UCSD-AML1 (cell line): Measurements from ENCODE around the gene L3MBTL4.

ENCODE experiments used
- DNase-seq: peaks from one replicate; lab custom pipeline; 2025; ENCODE audit not compliant: unreplicated experiment; lab: John Stamatoyannopoulos, UW

L3MBTL4 gene

DNA sequence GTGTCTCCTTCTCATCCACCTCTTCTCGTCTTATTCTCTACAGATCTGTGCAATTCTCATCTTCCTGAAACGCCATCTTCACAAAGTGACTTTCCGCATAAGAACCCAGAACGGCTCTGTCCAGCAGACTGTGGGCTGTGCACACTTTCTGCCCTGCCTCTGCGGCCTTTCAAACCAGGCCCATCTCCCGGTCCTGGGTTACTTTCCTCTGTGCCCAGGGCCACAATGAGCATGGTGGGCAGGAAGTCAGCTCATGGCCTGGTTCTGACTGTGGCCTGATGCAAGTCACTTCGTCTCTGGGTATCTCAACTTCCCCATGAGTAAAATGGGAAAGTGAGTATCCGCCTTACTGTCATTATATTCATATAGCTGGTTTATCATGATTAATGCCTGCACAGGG is 447.7 kb downstream of the L3MBTL4 start:
- no peak for DNase-seq

DNA sequence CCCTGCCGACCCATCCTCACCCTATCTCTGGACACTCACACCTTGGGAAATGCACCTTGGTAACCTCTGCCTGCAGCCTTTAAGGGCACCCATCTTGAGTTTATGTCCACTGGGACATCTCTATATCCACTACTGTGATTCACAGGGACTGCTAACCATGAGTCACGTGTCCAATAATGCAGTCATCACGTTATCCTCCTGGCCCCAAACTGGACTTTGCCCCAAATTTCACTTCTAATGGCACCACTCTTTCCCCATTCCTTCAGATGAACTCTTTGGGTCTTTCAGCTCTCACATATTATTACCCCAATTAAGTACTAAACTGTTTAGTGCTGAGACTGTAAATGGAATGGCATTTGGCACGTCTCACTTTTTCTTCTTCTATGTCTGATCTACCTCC is 448.2 kb downstream of the L3MBTL4 start:
- no peak for DNase-seq

DNA sequence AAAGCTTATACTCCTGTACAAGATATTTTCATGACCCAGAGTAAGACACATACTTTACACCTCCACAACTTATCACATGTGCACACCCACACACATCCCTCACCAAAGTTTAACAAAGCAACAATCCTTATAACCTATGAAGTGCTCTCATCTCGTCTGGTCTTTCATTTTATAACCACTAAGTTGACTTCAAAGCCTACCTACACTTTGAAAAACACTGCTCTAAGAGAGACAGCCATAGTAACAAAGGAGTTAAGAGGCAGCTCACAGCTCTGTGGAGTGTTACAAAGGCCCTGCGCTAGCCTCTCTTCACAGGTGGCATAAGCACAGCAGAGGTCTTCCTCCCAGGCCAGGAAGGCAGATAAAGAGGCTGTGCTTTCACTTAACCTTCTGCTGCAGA is 449.7 kb downstream of the L3MBTL4 start:
- DNase-seq: no peak

DNA sequence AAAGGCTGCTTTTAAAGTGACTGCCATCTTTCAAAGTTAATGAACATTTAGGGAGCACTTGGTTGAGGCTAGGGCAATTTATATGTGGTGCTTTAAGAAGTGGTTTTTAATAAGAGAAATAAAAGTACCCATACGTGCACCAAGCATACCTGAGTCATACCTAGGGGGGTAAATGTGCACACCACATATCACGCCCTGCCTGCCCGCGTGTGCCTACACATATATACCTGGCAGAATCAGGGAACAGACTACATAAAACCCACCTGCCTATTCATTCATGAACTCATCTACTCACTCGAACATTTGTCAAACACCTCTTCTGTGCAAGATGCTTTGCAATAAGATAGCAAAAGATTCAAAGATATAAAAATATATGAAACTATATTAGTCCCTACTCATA is 450.1 kb downstream of the L3MBTL4 start:
- DNase-seq: no peak

DNA sequence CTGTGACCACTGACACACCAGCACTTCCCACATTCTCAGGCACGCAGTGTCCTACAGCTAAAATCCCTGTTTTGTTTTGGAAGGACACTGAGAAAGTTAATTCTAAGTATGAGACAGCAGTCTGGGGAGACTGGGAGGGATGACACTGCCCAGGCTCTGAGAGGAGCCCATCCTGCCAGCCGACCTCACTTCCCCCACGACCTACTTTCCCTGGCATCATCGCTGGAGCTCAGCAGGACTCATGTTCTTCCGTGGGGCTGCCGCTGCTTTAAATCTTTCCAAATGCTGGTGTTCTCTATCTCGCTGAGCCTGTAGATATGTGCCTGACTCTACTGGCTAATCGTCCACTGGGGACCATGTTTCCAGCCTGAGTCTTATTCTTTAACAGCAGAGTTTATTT is 450.6 kb downstream of the L3MBTL4 start:
- DNase-seq: no peak

DNA sequence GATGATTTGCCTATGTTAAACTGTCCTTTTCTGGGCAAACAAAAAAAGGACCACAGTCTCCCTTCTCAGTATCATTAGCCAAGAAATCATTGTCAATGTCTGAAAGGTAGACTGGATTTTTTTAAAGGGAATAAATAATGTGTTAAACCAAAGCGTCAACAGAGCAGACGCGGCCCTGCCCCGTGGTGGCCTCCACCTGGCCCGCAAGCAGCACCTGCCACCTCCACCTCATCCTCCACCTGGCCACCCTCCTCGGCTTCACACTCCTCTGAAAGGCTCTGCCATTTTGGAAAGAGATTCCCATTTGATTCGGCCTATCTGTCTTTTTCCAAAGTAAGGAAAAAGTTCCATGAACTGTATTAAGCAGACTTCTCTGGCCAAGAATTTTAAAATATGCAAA is 451.4 kb downstream of the L3MBTL4 start:
- no peak for DNase-seq

DNA sequence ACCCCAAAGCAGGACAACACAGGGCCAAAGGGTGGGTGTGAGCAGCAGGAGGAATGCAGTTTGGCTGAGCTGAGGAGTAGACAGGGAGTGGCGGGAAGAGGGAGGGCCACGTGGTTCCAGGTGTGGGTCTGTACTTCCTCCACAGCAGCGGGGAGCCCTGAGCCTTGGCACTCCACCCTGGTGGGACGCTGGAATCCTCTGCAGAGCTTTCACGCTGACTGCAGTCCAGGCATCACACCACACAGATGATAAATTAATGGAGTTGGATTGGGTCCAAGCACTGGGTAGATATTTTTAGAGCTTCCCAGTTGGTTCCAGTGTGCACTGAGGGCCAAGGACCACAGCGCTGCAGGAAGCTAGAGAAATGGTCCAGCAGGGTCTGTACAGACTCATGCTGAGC is 452.3 kb downstream of the L3MBTL4 start:
- DNase-seq: no peak

DNA sequence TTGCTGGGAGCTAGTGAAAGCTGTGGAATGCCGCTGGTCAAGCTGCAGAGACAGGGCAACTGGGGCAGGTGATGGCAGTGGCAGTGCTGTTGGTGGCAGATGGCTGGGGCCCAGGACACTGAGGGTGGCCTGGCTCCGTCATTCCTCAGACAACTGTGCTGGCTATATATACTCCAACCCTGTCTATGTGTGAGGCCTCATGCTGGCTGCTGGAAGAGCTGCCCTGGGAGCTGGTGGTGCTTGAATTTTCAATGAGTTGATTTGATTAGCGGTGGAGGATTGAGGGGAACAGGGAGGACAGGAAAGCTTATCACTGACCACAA is 452.9 kb downstream of the L3MBTL4 start:
- no peak for DNase-seq

DNA sequence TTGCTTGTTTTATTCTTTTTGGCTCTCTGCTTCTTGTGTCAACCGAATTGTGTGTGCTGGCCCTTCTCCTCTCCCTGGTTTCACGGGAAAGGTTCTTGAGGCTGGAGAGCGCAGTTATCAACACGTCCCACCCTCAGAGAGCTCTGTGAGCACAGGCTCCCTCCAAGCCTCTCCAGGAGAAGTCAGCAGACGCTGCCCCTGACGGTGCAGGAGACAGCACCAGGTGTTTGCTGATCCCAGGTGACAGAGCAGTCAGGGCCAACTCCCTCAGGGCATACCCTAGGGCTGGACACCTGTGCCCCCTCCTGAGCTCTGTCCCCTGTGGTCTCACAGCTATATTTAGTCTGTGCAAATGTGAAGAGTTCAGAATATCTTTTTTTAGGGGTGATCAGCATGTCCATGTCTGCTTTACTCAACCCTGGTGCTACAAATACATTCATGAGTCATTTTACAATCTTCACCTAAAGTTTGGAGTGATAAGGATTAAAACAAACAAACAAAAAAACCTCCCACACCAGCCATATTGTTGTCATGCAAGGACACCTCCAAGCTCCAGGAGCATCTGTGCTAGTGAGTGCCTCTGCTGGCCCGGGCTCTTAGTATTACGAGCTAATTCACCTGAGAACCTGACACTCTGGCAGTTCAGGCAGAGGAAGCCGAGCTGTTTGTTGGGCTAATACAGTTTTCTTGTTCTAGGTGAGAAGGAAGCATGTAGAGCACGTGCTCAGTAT is 453.4 kb downstream of the L3MBTL4 start:
- no peak for DNase-seq

DNA sequence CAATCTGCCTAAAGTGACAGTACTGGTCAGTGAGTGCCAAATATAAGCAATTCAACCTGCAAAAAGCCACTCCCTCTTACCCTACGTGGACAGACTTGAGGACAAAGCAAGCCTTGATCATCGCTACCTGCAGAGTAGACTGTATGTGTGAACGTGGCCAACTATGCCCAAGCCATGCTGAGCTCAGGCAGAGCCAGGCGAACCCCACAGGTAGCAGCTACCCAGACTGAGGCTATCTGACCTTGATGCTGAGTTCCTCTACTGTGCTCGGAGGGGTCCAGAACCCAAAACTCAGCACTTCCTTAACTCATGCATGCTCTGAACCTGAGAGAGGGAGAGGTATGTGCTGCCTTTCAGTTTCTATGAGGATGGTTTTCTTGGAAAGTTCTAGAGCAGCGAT is 455.9 kb downstream of the L3MBTL4 start:
- DNase-seq: no peak

DNA sequence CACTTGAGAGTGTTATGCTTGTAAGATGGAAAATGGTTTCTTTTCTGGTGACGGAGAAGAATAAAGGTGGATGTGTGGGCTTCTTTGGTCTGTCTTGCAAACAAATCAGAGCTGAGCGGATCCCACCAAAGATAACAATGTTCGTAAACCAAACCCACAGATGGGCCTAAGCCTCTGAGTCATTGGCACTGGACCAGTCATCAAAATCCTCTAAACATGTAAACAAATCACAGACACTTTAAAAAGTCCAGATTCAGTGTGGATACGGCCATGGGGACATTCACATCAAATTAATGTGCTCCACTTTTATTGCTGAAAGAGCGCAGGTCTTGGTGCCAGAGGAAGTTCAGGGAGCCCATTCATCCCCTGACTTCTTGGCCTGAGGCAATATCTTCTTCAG is 458.9 kb downstream of the L3MBTL4 start:
- no peak for DNase-seq

DNA sequence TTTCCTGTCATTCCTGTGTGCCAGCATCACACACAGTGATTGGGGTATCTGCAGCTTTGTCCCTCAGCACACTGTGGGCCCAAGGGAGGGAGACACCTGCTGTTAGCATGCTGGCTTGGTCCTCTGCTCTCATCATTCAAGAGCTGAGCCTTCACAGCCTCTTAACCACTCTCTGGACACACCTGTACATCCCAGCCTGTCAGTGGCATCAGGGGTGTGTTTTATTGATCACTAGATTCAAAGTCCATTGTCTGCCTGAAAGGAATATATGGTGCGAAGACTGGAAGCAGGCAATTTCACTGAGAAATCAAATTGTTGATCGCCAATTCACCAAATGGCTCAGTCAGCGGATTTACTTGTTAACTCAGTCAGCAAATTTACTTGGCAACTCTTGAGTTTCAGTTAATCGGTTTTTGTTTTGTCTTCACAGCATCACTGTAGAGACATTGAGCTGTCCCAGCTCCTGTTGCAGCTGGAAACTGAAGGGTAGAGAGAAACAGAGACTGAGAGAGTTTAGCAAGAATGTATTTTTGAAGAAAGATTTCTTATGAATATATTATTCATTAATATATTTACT is 463.1 kb downstream of the L3MBTL4 start:
- DNase-seq: no peak

DNA sequence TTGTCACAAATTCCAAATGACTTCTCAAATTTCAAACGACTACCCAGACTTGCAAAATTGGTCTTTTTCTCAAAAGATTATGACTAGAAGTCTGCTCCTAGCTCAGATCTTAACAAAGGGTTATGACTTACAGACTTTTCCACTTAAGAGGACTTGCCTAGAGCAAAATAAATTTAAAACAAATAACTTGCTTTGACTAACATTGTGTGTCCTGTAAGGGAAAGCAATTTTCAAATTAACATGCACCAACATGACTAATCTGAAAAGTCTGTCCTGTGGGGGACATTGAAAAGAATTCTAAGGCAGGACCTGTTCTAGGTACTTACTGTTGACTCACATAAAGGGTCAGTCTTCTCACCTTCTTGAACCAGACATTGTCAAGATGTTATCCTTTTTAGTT is 465.9 kb downstream of the L3MBTL4 start:
- DNase-seq: no peak

DNA sequence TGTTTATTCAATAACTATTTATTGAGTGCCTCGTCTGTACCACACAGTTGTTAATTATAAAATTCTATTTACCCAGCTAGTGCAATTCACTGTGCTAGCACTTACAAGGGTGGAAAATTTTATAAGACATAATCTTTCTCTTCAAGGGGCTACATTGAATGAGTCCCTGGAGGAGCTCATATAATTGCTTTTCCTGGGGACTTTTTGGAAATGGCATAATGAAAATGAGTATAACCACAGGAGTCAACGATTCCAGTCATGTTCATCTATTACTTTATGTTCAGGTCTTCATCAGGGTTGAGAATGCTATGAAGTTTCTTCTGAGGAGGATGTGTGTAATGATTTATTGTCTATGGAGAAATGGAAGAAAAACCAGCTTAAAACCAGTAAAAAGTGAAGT is 466.5 kb downstream of the L3MBTL4 start:
- no peak for DNase-seq

DNA sequence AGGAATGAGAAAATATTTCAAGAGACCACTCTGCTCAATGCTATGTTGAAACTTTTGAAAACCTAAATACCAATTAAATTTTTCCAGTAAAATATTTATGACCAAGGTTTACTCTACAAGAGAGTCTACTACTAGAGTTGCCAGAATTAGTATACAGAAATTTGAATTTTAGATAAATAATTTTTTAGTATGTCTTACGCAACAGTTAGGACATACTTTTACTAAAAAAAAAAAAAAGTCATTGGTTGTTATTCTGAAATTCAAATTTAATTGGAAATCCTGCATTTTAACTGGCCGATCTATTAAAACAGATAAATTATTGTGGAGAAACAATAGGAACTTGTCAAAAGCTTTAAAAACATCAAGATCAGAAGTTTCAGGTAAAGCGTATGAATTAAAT is 470.3 kb downstream of the L3MBTL4 start:
- DNase-seq: no peak

DNA sequence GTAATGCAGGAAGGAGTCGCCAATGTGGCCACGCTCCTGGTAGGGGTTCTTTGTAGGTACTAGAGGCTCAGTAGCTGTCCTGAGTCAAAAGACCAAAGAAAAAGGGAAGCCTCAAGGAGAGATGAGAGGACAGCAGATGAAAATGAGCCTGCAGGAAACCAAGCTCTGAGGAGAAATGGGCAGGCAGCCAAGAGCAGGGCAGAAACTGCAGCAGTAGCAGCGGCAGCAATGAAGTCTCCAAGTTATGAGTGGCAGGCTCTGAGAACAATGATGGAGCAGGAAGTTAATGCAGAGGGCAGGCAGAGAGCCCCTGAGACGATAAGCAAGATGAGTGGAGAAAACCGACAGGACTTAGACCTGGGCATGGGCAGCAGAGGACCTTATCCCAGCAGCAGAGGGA is 471.2 kb downstream of the L3MBTL4 start:
- DNase-seq: no peak

DNA sequence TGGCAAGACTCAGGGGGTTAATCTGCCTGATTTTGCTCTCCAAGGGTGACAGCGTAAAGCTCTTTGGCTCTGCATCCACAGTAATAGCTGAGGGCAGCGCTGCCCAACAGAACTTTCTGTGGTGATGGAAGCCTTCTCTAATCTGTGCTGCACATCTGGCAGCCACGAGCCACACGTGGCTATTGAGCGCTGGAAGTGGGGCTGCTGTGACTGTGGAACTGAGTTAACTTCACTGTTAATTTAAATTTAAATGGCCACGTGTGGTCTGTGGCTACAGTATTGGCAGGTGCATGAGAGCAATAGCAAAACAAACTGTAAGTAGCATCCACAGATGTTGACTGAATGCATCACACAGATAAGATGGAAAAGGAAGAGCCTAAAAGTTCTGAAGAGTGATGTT is 472.1 kb downstream of the L3MBTL4 start:
- DNase-seq: no peak

DNA sequence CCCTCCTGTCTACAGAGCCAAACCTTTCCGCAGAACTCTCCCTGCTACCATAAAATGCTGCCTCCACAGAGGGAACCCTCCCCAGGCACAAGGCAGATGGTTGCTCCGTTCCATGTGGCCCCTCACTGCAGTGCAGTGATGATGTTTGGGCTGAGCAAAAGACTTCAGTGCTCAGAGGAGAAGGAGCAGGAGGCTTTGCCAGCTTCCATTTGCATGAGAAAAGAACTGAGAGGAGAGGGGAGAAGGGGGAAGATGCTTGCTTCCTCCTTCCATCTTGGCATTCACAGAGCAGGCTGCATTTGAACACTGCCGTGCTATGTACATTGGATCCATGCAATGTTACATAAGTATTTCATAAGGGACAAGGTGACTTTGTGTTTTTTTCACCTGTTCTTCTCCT is 472.8 kb downstream of the L3MBTL4 start:
- DNase-seq: no peak

DNA sequence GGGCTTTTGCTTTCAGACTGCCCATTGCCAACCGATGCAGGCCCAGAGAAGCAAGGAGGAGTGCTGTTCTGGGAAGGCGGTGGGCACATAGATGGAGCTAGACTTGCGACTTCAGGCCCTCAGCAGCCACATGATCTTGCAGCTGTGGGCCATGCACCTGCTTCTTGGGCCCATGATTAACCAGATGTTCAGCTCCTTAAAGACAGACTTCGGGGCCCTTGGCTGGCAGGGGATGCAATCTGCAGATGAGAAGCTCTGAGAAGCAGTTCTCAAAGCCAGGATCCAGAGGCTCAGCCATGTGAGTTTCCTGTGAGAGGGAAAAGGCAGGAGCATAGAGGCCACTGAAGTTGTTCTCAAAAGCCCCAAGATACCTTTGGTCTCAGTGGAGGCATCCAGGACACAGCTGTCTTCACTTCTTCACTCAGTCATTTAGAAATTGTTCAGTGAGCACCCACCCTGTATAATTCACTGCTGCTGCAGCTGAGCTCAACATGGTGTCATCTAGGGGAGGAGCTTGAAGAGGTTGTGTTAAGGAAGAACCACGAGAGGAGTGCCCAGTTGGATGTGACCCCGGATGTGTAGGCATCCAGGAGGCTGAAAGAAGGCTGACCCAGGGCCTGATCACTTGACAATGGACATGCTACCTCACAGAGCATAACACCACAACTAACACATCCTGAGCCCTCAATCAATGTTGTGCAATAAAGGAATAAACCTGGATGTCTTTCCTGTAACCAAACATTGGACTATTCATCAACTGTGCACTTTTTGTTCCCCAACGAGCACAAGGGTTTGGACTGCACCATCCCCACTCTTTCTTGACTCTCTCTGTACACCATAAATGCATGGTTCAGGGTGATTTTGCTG is 474.7 kb downstream of the L3MBTL4 start:
- no peak for DNase-seq

DNA sequence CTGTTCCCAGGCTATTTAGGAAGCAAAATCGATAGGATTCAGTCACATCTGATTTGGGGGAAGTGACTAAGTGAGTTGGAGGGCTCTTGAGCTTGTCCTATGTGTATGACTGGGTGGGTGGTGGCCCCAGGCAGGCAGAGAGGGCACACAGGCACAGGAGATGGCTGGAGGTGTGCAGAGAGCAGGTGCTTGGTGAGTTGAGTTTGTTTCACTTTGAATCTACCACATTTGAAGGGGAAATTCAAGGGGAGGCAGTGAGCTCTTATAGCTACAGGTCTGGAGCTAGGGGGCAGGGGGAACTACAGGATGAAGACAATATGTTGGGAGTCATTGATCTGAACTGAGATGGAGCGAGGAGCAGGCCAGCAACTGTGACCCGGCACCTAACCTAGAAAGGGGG is 476.9 kb downstream of the L3MBTL4 start:
- no peak for DNase-seq

DNA sequence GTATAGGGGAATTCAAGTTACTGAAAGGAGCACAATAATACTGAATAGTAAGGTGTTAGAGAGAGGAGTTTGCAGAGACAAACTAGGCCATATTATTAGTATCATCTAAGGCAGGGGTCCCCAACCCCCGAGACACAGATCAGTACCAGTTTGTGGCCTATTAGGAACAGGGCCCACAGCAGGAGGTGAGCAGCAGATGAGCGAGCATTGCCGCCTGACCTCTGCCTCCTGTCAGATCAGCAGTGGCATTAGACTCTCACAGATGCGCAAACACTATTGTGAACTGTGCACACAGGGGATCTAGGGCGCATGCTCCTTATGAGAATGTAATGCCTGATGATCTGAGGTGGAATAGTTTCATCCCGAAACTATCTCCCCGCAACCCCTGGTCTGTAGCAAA is 477.6 kb downstream of the L3MBTL4 start:
- DNase-seq: no peak

DNA sequence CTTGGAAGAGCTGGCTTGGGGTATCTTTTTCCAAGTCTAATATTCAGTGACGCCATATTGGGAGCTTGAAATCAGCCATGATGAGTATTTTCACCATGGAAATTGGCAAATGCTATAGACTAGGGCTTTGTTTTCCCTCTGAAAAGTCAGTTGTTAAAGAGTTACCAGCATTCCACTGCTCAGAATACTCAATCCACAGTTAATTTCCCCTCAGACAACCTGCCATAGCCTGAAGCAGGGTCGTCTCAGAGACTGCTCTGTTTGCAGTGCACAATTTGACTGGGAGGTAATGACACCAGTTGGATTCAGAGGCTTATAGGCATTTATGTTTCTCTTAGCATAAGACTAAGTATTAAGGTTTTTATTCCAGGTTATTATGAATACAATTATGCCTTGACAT is 483.9 kb downstream of the L3MBTL4 start:
- DNase-seq: no peak
